ENCODE results near the gene EIF4G1. TPM values are rescaled to one million over a fixed set of nuclear protein-coding genes. Genes with fewer than 3 reads are reported as not detected.

Gene EIF4G1
- total and polyA plus RNA-seq, 2 of the 8 experiments (the other 6 are each of a cell fraction or from before 2014, with no cell fraction given) = 318 to 473 TPM

- H2AK5ac ChIP-seq (ENCODE audit: low read depth, low read length) = 0 out of 2 replicates have a peak overlapping the region, but pooled peaks have one; percentile 48
- H3K23me2 ChIP-seq (ENCODE audit: low read depth, low read length) = peaks cover 15% of the 10 kb centered on the region; the same call in 1 of the 2 replicates
- DNase-seq (ENCODE audit: low read depth in 1 of 2, low spot score in 2 of 2) (no peak), FAIRE-seq (no peak)
- H3K9me3 ChIP-seq (ENCODE audit: insufficient read depth in 2 of 2, low read depth in 1 of 2, low read length in 1 of 2) = no peaks in the 10 kb centered on the region
- no peak overlapping the region for H3K23ac ChIP-seq (ENCODE audit: insufficient read length)
- no peak overlapping the region for H3K9ac ChIP-seq (replicated peaks in 1 of 4; ENCODE audit: extremely low read depth in 1 of 4, low read depth in 3 of 4, low read length in 3 of 4)
- peak overlapping the region; percentile 39; the same call in 1 of the 2 replicates for H2BK12ac ChIP-seq (ENCODE audit: low read depth, low read length)
- no peak overlapping the region for H3K4me2 ChIP-seq (ENCODE audit: insufficient read depth in 1 of 2, low read depth in 2 of 2, low read length in 2 of 2)
- H3K4me3 ChIP-seq (ENCODE audit: extremely low read depth in 1 of 4, insufficient read depth in 2 of 4, low read depth in 3 of 4, low read length in 4 of 4) = no peak overlapping the region
- H3K18ac ChIP-seq (ENCODE audit: extremely low read depth, low read length) = peak overlapping the region; percentile 19; the same call in 1 of the 2 replicates
- no peak overlapping the region for H4K8ac ChIP-seq (ENCODE audit: extremely low read depth, insufficient read depth, low read length)
- 85% methylated on average over 15 of the region's 15 CpGs; no CpG with 5 or more reads in 1 of the 2 experiments for WGBS, 2 experiments (ENCODE audit: extremely low coverage in 1 of 2, insufficient coverage in 1 of 2, insufficient read length in 1 of 2, insufficient replicate concordance in 2 of 2, low coverage in 1 of 2, low lambda C conversion rate in 2 of 2, missing lambda C conversion rate in 1 of 2)
- peaks cover 31 to 49% (median 45%) of the 10 kb centered on the region in 4 experiments for H3K27me3 ChIP-seq (replicated peaks in 1 of 4; ENCODE audit: control insufficient read depth in 3 of 4, extremely low read depth in 1 of 4, insufficient read depth in 3 of 4, low read length in 3 of 4)
- no peak overlapping the region for H2BK5ac ChIP-seq (ENCODE audit: low read depth, low read length)
- no peak overlapping the region for H3K56ac ChIP-seq (replicated peaks; ENCODE audit: insufficient read length, low read depth, low read length)
- no peak overlapping the region for H3K27ac ChIP-seq (ENCODE audit: low read depth, low read length)
- peaks cover 0 to 24% (median 16%) of the 10 kb centered on the region in 4 experiments; a peak in 6 of 7 replicates for H3K4me1 ChIP-seq (replicated peaks in 1 of 4; ENCODE audit: control insufficient read depth in 3 of 4, insufficient read depth in 4 of 4, low read length in 3 of 4)
- peak overlapping the region; percentile 92; the same call in 1 of the 2 replicates for H2BK15ac ChIP-seq (ENCODE audit: low read length)
- peaks cover 2 to 9% of the 10 kb centered on the region in 2 experiments for H4K20me1 ChIP-seq (replicated peaks in 1 of 2; ENCODE audit: control insufficient read depth in 1 of 2, insufficient read depth in 2 of 2, low read length in 2 of 2)
- H3K79me1 ChIP-seq (ENCODE audit: low read depth, low read length) = no peaks in the 10 kb centered on the region
- H3K36me3 ChIP-seq (ENCODE audit: control insufficient read depth in 2 of 4, insufficient read depth in 4 of 4, low read length in 3 of 4) = no peaks in the 10 kb centered on the region
- H2BK120ac ChIP-seq (replicated peaks; ENCODE audit: low read depth, low read length) = no peak overlapping the region
- ChIA-PET CTCF (ENCODE audit: partially characterized antibody) (interaction anchor here (1.2 to 8.3 kb wide), 6 partner anchors 10 to 158 kb away, joined by 4 to 78 read pairs (median 10); no protein-coding TSS in a partner anchor), POLR2A (ENCODE audit: partially characterized antibody) (no interaction called here)
- H2BK20ac ChIP-seq (ENCODE audit: low read length) = no peak overlapping the region
- H3K14ac ChIP-seq (ENCODE audit: insufficient read length) = no peak overlapping the region
- H3K4ac ChIP-seq (replicated peaks; ENCODE audit: insufficient read length, low read depth, low read length) = no peak overlapping the region
- H4K91ac ChIP-seq (replicated peaks; ENCODE audit: insufficient read length, low read length) = no peak overlapping the region
- no peaks in the 10 kb centered on the region for H3K79me2 ChIP-seq (ENCODE audit: control insufficient read depth in 1 of 2, insufficient read depth in 2 of 2, low read length in 2 of 2)
- no peak overlapping the region for H4K5ac ChIP-seq (ENCODE audit: insufficient read length, low read depth, low read length)
- H2AFZ ChIP-seq (ENCODE audit: low read length) = no peak overlapping the region
- TF ChIP-seq JUND (IDR thresholded peaks at IDR 0.05; ENCODE audit: low read length) (no peak), CBX8 (IDR thresholded peaks at IDR 0.05; ENCODE audit: borderline replicate concordance, low read depth, low read length) (no peak), EP300 (IDR thresholded peaks at IDR 0.05; ENCODE audit: borderline replicate concordance in 1 of 2, low read depth in 2 of 2, low read length in 2 of 2) (no peak), BCL11A (IDR thresholded peaks at IDR 0.05; ENCODE audit: low read depth in 2 of 2, low read length in 2 of 2) (no peak), ATF3 (IDR thresholded peaks at IDR 0.05; ENCODE audit: insufficient read depth, low read depth, low read length) (no peak), SP4 (IDR thresholded peaks at IDR 0.05; ENCODE audit: low read length) (no peak), ZNF274 (IDR thresholded peaks at IDR 0.05; ENCODE audit: borderline replicate concordance, extremely low read depth, low read length) (no peak), POLR2A (IDR thresholded peaks at IDR 0.05; ENCODE audit: control extremely low read depth in 1 of 2, low read depth in 2 of 2, low read length in 2 of 2) (no peak), KDM5A (IDR thresholded peaks at IDR 0.05; ENCODE audit: low read length) (no peak), CREB1 (IDR thresholded peaks at IDR 0.05) (no peak), TEAD4 (IDR thresholded peaks at IDR 0.05; ENCODE audit: low read depth, low read length) (no peak), KDM4A (IDR thresholded peaks at IDR 0.05; ENCODE audit: low read depth, low read length, severe bottlenecking) (no peak), CHD1 (IDR thresholded peaks at IDR 0.05; ENCODE audit: low read depth, low read length) (no peak)
Measured at GRCh38 chr3:184383033-184383740, 68.8 kb downstream of the EIF4G1 start.

Measured in H1 (cell line).